DOHH2 (cell line): ENCODE measurements around the gene BMP7.

Source experiments
- H3F3A ChIP-seq: fragments of 200-600 bp; sonication (generic), shearing (Covaris generic); 2 replicates; pipeline ENCODE4 v1.6.0; 2016; ENCODE audit warnings: antibody characterized with exemption, mild to moderate bottlenecking; ENCODE audit not compliant: control insufficient read depth, insufficient read depth
- H3K27ac ChIP-seq: fragments of 200-600 bp; sonication (generic); 2 replicates; pipeline ENCODE4 v1.5.1; 2014; ENCODE audit warnings: low read depth, mild to moderate bottlenecking, low read length, moderate library complexity
- H3K27me3 ChIP-seq: fragments of 200-600 bp; sonication (generic); 2 replicates; pipeline ENCODE4 v1.6.1; 2014; ENCODE audit warnings: mild to moderate bottlenecking, low read length, mixed read lengths; ENCODE audit not compliant: control insufficient read depth
- H3K36me3 ChIP-seq: fragments of 200-600 bp; sonication (generic); 2 replicates; pipeline ENCODE4 v1.6.1; 2014; ENCODE audit warnings: mild to moderate bottlenecking, low read length, moderate library complexity, mixed read lengths; ENCODE audit not compliant: control insufficient read depth
- H3K4me1 ChIP-seq: fragments of 200-600 bp; sonication (generic); 2 replicates; pipeline ENCODE4 v1.6.1; 2014; ENCODE audit warnings: mild to moderate bottlenecking, low read length, mixed read lengths; ENCODE audit not compliant: control insufficient read depth
- H3K4me2 ChIP-seq: fragments of 200-600 bp; sonication (generic); 2 replicates; pipeline ENCODE4 v1.6.0; 2014; ENCODE audit warnings: mild to moderate bottlenecking, low read length, moderate library complexity
- H3K4me3 ChIP-seq: fragments of 200-600 bp; sonication (generic); 2 replicates; pipeline ENCODE4 v1.5.1; 2014; ENCODE audit warnings: mild to moderate bottlenecking, low read length, mixed read lengths
- H3K79me2 ChIP-seq: fragments of 200-600 bp; sonication (generic); 2 replicates; pipeline ENCODE4 v1.6.1; 2014; ENCODE audit warnings: mild to moderate bottlenecking, low read length, mixed read lengths; ENCODE audit not compliant: control insufficient read depth
- H3K9me2 ChIP-seq: fragments of 200-600 bp; sonication (generic); replicated peaks from 2 replicates; pipeline ENCODE4 v1.6.1; 2014; ENCODE audit warnings: mild to moderate bottlenecking, low read length, mixed read lengths; ENCODE audit not compliant: control insufficient read depth
- H3K9me3 ChIP-seq: fragments of 200-600 bp; sonication (generic); 2 replicates; pipeline ENCODE4 v1.6.1; 2014; ENCODE audit warnings: antibody characterized with exemption, low read length, mixed read lengths; ENCODE audit not compliant: control insufficient read depth, insufficient read depth
- H4K20me1 ChIP-seq: fragments of 200-600 bp; sonication (generic); 2 replicates; pipeline ENCODE4 v1.6.0; 2014; ENCODE audit warnings: low read depth, mild to moderate bottlenecking, antibody characterized with exemption, low read length, moderate library complexity; ENCODE audit not compliant: control insufficient read depth, insufficient read depth
- CTCF ChIP-seq: fragments of 200-600 bp; sonication (generic); IDR thresholded peaks from one replicate; pipeline ENCODE4 v1.5.1; 2014; ENCODE audit warnings: antibody characterized with exemption, mild to moderate bottlenecking, low read depth, low read length; ENCODE audit not compliant: poor library complexity, severe bottlenecking
- EZH2phosphoT487 ChIP-seq: fragments of 200-600 bp; sonication (generic); IDR thresholded peaks from 2 replicates; pipeline ENCODE4 v1.6.1; 2017; ENCODE audit warnings: borderline replicate concordance, mild to moderate bottlenecking, antibody characterized with exemption, low read length, moderate library complexity, mixed read lengths

The BMP7 gene

DNA sequence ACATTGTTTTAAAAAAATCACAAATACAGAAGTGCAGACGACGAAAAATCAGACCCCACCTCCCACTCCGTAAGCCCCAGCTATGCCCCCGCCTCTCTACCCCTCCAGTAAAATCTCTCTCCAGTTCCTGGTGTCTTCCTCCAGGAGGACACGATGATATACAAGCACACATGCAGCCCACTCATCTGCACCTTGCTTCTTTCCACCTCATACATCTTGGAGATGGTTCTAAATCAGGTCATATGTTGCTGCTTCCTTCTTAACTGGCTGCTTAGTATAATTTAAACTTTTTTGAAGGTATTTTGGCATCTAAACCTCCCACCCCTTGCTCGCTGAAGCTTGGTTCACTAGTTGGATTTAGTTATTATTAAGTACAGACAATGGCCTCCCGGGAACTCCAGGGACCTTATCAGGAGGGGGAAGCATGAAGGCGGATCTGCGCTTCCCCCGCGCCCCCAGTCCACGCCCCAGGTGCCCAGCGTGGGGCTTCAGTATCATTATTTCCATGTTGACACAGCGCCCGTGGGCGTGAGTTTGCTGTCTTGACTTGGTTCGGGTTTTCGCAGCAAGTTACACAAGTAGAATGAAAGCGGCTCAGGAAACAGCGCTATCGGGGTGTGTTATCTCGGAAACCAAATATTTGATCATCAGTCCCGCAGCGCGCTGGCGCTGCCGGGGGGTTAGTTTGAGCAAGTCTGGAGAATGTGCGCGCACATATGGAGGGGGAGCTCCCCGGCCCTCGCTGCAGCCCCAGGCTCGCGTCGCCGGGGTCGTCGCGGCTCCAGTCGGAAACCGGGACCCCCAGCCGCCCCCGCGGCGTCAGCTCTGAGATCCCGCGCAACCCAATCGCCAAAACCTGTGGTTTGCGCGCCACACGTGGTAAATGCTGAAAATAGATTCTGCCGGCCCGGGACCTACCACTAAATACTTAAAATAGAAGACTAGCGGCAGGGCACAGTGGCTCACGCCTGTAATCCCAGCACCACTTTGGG lies 2.3 kb downstream of the BMP7 start:
- H3K4me2 ChIP-seq: peak overlapping the region; percentile 96
- H3K27me3 ChIP-seq: no peaks in the 10 kb centered on the region
- peaks cover 58% of the 10 kb centered on the region for H3K4me1 ChIP-seq
- H3K4me3 ChIP-seq: peak overlapping the region; percentile 86
- peaks cover 16% of the 10 kb centered on the region; the same call in 1 of the 2 replicates for H3F3A ChIP-seq
- no peaks in the 10 kb centered on the region for H3K9me3 ChIP-seq
- H3K9me2 ChIP-seq: no peaks in the 10 kb centered on the region
- H3K27ac ChIP-seq: peak overlapping the region; percentile 94
- H3K36me3 ChIP-seq: peaks cover 79% of the 10 kb centered on the region
- H3K79me2 ChIP-seq: peaks cover 100% of the 10 kb centered on the region
- peaks cover 42% of the 10 kb centered on the region for H4K20me1 ChIP-seq
- TF ChIP-seq EZH2phosphoT487 (no peak), CTCF (peak; percentile 23)

DNA sequence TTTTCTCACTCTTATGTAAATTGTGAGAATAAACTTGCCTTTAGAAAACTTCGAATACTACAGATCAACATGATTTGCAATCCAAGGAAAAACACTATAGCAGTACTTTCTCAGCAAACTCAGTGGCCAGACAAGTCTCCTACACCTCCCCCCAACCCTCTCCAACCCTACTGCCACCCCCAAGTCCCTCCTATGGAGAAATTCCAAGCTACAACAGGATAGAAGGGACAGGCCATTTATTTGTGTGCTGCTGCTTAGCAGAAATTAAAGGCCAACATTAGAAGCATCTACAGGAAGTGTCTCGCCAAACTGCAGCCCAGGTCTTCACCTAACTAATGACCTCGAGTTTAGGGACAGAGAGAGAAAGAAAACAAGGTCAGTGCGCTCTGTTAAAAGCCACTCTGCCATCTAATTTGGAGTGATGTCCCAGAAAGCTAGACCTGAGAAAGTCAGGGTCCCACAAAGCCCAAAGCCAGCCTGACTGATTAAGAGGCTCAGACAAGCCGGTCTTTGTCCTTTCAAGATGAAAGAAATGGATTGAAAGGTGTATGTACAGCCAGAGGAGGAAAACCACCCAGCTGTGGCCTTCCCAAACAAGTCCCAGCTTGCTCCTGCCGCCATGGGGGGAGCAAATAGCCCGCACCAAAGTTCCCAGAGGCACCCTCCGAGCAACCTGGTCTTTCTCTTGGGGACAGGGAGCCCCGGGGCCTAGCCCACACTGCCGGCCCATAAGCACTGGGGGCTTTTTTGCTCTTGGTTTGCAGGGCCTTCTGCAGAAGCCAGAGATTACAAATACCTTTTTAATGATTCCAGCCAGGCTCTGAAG lies 3.4 kb downstream of the BMP7 start:
- no peak for TF ChIP-seq CTCF
- no peak for TF ChIP-seq EZH2phosphoT487
- Histone ChIP-seq H3K4me1 (peaks cover 58% of the 10 kb centered on the region), H3K36me3 (peaks cover 90% of the 10 kb centered on the region), H3F3A (peaks cover 22% of the 10 kb centered on the region), H3K27me3 (no peaks in the 10 kb centered on the region), H3K27ac (peak overlapping the region; percentile 94), H3K9me3 (no peaks in the 10 kb centered on the region), H4K20me1 (peaks cover 51% of the 10 kb centered on the region), H3K9me2 (no peaks in the 10 kb centered on the region), H3K4me2 (peak overlapping the region; percentile 96), H3K79me2 (peaks cover 100% of the 10 kb centered on the region), H3K4me3 (peak overlapping the region; percentile 86)

GRCh38 chr20:57262301-57262700 lies 4.1 kb downstream of the BMP7 start:
- Histone ChIP-seq H3K4me1 (peaks cover 58% of the 10 kb centered on the region), H3K4me3 (peak overlapping the region; percentile 86), H3K36me3 (peaks cover 94% of the 10 kb centered on the region), H3K9me3 (no peaks in the 10 kb centered on the region), H3K4me2 (peak overlapping the region; percentile 96), H3K9me2 (no peaks in the 10 kb centered on the region), H3K27me3 (no peaks in the 10 kb centered on the region), H3K79me2 (peaks cover 100% of the 10 kb centered on the region), H4K20me1 (peaks cover 57% of the 10 kb centered on the region), H3K27ac (peak overlapping the region; percentile 94), H3F3A (peaks cover 23% of the 10 kb centered on the region)
- TF ChIP-seq CTCF (no peak), EZH2phosphoT487 (no peak)
